Adrenal gland (tissue), 5 donors: ENCODE data around the gene DUSP22.

Experiments
- POLR2A ChIP-seq, 2 donors: fragments of 450-650 bp; IDR thresholded peaks; one replicate each; pipeline ENCODE4 v1.6.1; 2017; ENCODE audit warnings: antibody characterized with exemption in 2 of 2, mild to moderate bottlenecking in 2 of 2, moderate library complexity in 1 of 2
- TF ChIP-seq, protein P1 (sequence below), 6 experiments: fragments of 450-650 bp in 4 of 6; fragments of 200-600 bp in 2 of 6; sonication (generic) in 1 of 6; IDR thresholded peaks; 1 replicate in 5 of 6; 2 replicates in 1 of 6; pipeline versions ENCODE4 v1.5.1 to v1.8.0; 2016 to 2021; ENCODE audit warnings: antibody characterized with exemption in 6 of 6, mild to moderate bottlenecking in 2 of 6, moderate library complexity in 1 of 6
- donor health status: DM: no; HTN: no; CAD: no.

DNA sequence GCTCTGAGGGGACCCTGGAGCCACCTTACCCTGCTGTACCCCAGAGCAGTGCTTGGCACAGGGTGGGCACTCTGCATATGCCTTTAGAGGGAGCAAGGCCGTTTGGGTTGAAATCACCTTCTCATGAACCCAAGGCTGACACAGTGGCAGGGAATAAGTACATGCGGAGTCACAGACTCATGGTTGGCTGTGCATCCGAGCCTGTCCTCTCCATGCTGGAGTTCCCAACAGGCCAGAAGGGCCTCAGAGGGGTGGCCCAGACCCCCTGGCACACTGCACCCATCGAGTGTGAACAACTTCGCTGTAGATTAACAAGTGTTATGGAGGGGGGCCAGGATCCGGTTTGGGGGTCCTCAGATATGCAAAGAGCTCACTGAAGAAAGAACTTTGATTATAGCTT is 78.3 kb downstream of the DUSP22 start:
- TF ChIP-seq, protein P1, sequence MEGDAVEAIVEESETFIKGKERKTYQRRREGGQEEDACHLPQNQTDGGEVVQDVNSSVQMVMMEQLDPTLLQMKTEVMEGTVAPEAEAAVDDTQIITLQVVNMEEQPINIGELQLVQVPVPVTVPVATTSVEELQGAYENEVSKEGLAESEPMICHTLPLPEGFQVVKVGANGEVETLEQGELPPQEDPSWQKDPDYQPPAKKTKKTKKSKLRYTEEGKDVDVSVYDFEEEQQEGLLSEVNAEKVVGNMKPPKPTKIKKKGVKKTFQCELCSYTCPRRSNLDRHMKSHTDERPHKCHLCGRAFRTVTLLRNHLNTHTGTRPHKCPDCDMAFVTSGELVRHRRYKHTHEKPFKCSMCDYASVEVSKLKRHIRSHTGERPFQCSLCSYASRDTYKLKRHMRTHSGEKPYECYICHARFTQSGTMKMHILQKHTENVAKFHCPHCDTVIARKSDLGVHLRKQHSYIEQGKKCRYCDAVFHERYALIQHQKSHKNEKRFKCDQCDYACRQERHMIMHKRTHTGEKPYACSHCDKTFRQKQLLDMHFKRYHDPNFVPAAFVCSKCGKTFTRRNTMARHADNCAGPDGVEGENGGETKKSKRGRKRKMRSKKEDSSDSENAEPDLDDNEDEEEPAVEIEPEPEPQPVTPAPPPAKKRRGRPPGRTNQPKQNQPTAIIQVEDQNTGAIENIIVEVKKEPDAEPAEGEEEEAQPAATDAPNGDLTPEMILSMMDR (IDR thresholded peaks at IDR 0.05) = no peak
- no peak for TF ChIP-seq POLR2A (IDR thresholded peaks at IDR 0.05)
